CD4-positive, alpha-beta T cell treated with Interleukin-1 beta for 1 hour (primary cell): ENCODE data around the gene VWA3B.

Experiments
- DNase-seq, 2 donors: peaks; one replicate each; pipeline ENCODE4 v3.0.0-alpha.2; 2020 to 2022

The VWA3B gene

DNA sequence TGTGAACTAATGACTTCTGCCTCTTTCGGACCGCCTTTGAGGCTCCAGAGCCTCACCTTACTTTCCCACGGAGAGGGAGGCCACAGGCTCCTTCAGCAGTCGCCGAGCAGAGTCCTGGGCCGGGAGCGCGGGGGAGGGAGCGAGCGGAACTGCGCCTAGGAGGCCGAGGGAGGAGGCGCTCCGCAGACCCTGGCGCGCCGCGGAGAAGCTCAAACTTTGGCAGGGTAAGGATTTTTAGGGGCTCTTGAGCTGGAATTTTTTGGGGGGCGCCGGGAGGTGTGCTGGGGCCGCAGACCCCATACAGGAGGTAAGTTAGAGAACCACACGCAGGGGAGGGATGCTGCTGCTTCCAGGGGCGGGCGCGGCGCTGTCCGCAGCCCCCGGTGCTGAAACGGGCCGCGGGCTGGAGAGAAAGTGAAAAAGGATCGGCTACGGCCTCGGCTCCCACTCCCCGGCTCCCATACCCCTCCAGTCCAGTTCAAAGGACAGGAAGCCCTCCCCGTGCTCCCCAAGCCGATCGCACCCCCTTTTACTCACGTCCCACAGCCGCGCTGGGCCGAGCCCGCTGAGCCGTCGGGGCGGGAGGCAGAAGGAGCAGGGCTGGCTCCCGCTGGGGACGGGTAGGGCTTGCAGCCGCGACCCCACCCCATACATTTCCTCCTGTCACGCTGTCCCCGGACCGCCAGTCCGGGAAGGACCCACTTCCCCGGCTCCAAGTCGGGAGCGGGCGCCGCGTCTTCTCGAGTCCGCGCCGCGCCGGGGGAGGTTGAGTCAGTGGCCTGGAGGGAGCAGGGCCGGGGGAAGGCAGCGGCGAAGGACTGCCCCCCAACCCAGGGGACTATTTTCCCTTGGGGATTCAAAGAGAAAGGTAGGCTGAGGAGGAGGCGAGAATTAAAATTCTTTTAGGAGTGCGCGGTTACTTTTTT lies 259.6 kb downstream of the VWA3B start, which contains the start of gene CNGA3:
Gene CNGA3 (plus strand): TSS at position 146 of the 926 bp plus-strand sequence. CDS start 23,520 bp downstream, outside the sequence.
- DNase-seq, result peak in 1 of 2 donors; percentile 1

DNA sequence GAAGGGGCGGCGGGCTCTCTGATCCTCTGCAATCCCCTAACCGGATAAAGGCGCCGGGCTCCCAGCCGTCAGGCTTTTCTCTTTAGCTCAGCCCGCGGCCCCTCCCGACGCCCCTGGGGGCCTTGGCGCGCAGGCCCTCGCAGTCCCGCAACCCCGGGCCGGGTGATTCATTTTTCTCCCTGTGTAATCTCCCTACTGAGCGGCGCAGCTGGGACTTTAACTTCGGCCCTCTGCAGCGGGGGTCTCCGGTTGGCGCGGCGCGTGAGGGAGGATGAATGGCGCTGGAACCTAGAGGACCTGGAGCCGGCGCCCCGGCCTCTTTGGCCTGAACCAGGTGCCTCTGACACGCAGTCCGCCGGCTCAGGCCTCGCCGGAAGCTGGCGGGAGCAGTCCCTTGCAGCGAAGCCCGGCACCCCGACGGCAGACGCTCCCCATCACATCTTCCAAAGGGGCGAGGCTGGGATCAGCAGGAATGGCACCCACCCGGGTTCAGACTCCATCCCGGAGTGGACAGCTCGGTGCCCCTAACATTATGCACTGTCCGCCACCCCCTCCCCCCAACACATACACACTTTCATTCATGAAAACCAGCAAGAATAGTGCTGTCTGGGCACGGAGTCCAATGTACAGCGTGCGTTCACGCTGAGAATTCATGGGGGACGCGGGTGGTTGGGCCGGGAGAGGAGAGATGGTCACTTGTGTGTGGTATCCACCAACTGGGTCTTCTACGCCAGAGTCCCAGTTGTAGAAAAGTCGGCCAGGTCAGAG lies 260.5 kb downstream of the VWA3B start:
- no peak for DNase-seq

DNA sequence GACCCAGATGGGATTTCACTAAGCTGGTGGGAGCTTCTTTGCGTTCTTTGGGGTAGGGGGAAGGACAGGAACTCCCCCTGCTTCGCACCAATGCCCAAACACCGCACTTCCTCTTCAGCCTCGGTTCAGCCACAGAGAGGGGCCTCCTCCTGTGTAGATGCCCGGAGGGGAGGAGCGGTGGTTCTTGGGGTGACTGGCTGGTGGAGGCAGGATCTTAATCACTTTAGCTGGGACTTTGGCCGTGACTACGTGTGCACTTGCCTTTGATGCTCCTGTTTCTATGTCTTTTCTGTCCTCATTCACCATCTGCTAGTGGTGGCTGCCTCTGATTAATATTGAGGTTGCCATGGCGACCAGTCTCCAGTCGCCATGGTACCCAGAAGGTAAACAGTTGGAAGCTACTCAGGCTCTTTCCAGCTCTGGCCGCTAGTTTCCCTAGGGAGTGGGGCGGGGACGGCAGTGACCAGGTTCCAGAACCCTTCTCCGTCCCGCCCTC lies 261.1 kb downstream of the VWA3B start:
- no peak for DNase-seq

DNA sequence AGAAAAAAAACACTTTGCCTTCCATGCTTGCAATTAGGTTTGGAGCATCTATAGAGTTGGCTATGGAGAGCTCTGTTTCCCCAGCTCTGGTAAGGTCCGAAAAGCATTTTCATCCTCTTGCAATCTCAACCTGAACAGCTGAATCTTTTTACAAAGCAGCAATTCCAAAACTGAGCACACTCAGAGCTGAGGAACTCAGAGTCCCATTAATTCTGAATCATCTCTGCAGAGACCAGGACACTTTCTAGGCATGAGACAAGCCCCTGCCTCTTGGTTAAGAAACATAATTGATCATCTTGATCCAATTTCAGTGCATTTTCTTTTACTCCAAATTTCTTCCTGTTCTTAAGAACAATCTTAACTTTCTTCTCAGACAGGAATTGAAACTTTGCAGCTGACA lies 263.4 kb downstream of the VWA3B start:
- DNase-seq, result no peak

DNA sequence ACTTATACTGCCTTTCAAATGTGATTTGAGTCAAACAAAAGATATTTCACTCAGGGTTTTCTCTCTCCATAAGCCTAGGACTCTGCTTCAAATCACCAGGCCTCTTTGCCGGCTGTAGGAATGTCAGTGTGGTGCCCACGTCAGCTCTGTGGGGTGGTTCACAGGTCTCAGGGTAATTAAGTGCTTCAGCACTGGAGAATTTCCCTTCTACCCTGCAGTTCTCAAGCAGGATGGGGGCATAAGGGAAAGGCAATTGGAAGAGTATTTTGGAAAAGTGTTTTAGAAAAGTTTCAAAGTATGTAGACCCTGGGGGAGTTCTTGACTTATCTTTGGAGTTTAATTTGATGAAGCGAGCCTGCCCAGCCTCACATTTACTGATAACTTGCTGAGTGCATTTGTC lies 268.9 kb downstream of the VWA3B start:
- no peak for DNase-seq

DNA sequence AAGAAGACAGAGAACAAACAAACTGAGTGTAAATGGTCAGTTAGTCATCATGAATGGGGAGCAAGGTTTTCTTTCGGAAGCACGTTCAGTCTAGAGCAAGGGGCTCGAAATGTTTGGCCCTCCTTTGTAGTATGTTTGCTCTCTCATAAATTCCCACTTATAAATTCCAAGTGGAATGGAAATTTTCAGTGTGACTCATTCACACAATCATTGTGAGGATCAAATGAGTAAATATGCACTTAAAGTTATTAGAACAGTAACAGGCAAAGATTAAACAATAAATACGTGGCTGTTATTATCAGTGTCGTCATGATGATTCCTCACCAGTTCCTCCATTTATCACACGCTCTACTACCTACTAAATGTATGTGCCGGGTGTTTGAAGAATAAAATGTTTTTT lies 269.8 kb downstream of the VWA3B start:
- DNase-seq, result no peak

DNA sequence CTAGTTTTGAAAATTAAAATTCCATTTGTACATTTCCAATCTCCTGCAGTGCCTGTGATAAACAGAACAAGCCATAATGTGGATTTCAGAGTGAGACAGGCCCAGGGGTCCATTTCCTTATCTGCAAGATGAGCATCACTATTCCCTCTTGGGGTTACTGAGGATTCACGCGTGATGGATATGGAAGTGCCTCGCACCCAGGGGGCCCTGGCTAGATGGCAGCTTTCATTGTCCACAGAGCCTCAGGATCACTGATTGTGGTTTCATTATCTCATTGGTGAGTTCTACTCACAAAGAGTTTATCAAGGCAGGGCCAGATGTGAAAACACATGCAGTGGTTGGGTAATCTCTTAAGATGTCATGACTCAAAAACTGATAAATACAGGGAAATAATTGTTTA lies 270.9 kb downstream of the VWA3B start:
- DNase-seq, result no peak

DNA sequence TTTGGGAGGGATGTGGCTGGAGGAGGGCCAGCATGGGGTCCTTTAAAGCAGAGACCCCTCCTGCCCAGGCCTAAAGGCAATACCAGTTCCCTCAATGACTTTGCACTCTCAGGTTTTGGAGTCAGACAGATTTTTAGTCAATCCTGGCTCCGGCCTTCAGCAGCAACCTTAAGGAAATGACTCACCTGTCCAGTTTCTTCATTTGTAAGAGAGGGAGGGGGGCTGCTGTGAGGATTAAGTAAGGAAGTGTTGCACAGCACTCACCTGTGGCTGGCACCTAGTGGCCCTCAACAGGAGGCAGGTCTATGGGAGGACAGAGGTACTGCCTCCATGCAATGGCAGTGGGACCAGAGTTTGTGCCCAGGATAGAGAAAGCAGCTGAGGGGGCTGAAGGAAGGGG lies 273.0 kb downstream of the VWA3B start:
- no peak for DNase-seq
